Mucosa of descending colon (tissue), 3 donors: ENCODE measurements around the gene SREBF2. TPM values are rescaled to one million over a fixed set of nuclear protein-coding genes. Genes with fewer than 3 reads are reported as not detected.

Experiments
- ATAC-seq: fragments of 200-7000 bp; cut with Tn5 transposase; one replicate; pipeline ENCODE4 v1.9.1; 2020; ENCODE audit warnings: mild to moderate bottlenecking, moderate library complexity
- DNase-seq, 3 donors: peaks; one replicate each; pipeline ENCODE4 v3.0.0-alpha.2; 2020
- H3K36me3 ChIP-seq: fragments of 200-600 bp; one replicate; pipeline ENCODE4 v1.8.0; 2021; ENCODE audit warnings: low read depth, mild to moderate bottlenecking
- H3K4me1 ChIP-seq: fragments of 200-600 bp; one replicate; pipeline ENCODE4 v1.8.0; 2021; ENCODE audit warnings: low read depth, mild to moderate bottlenecking
- H3K4me3 ChIP-seq: fragments of 200-600 bp; one replicate; pipeline ENCODE4 v1.8.0; 2021; ENCODE audit warnings: mild to moderate bottlenecking
- H3K9me3 ChIP-seq: fragments of 200-600 bp; one replicate; pipeline ENCODE4 v1.8.0; 2021; ENCODE audit warnings: mild to moderate bottlenecking
- CTCF ChIP-seq: fragments of 200-600 bp; IDR thresholded peaks from one replicate; pipeline ENCODE4 v1.8.0; 2022; ENCODE audit warnings: antibody characterized with exemption, mild to moderate bottlenecking
- intact Hi-C, 2 donors: fragments of 100-400 bp; cut with DNase I in 1 of 2; cut with micrococcal nuclease in 1 of 2; formaldehyde crosslinking; loops; one replicate each; pipeline versions ENCODE4 v1.11.0 to v1.11.1; 2022; cut with DNase I, micrococcal nuclease
- total RNA-seq, 3 donors: library from RNA; stranded (reverse); fragmentation: NEBNext Ultra II Directional in 2 of 3; extraction: Animal tissue kit (Norgen Biotek cat#: 25700) in 2 of 3; gene quantifications; one replicate each; pipeline versions ENCODE4 v1.2.1 to v1.2.4, GENCODE V29; 2021 to 2023
- donor health status: DM: no; HTN: no; CAD: no; lungs with moderate emphysema.
- donor health status: DM: no; HTN: no; CAD: no.
- donor health status: DM: no; HTN: yes; CAD: no.

The SREBF2 gene
- total RNA-seq, 3 donors from 2014 or later: 139 to 254 (median 169) TPM

- Histone ChIP-seq H3K36me3 (no peaks in the 10 kb centered on the region), H3K4me1 (no peaks in the 10 kb centered on the region), H3K9me3 (no peaks in the 10 kb centered on the region), H3K4me3 (no peak overlapping the region)
- ATAC-seq: no peak
- DNase-seq: no peak
- intact Hi-C loops: no loop called here
- no peak for TF ChIP-seq CTCF
These were observed 16.0 kb upstream of the SREBF2 start for GRCh38 chr22:41816871-41817270.

- ATAC-seq (no peak), DNase-seq (no peak)
- no peaks in the 10 kb centered on the region for H3K36me3 ChIP-seq
- intact Hi-C loops: no loop called here
- no peak for TF ChIP-seq CTCF
- H3K4me1 ChIP-seq: no peaks in the 10 kb centered on the region
- H3K9me3 ChIP-seq: no peaks in the 10 kb centered on the region
- no peak overlapping the region for H3K4me3 ChIP-seq
These were observed 14.9 kb upstream of the SREBF2 start for GRCh38 chr22:41818011-41818410.

GRCh38 chr22:41818596-41818995 is 14.3 kb upstream of the SREBF2 start:
- H3K9me3 ChIP-seq: no peaks in the 10 kb centered on the region
- H3K4me3 ChIP-seq: no peak overlapping the region
- TF ChIP-seq CTCF: no peak
- DNase-seq (no peak), ATAC-seq (no peak)
- no peaks in the 10 kb centered on the region for H3K4me1 ChIP-seq
- H3K36me3 ChIP-seq: no peaks in the 10 kb centered on the region
- intact Hi-C loops: no loop called here

GRCh38 chr22:41819257-41819656 is 13.6 kb upstream of the SREBF2 start:
- DNase-seq (no peak), ATAC-seq (no peak)
- H3K36me3 ChIP-seq: no peaks in the 10 kb centered on the region
- H3K4me3 ChIP-seq: no peak overlapping the region
- no peak for TF ChIP-seq CTCF
- intact Hi-C loops: no loop called here
- no peaks in the 10 kb centered on the region for H3K9me3 ChIP-seq
- H3K4me1 ChIP-seq: no peaks in the 10 kb centered on the region

GRCh38 chr22:41820447-41820846 is 12.5 kb upstream of the SREBF2 start:
- Histone ChIP-seq H3K36me3 (no peaks in the 10 kb centered on the region), H3K9me3 (no peaks in the 10 kb centered on the region), H3K4me1 (peaks cover under 1% of the 10 kb centered on the region), H3K4me3 (no peak overlapping the region)
- no peak for ATAC-seq
- no peak for DNase-seq
- intact Hi-C loops: no loop called here
- TF ChIP-seq CTCF: no peak
